Mucosa of descending colon (tissue), 3 donors: ENCODE results near the gene GINS1. TPM values are rescaled to one million over a fixed set of nuclear protein-coding genes. Genes with fewer than 3 reads are reported as not detected.

Experiments used
- ATAC-seq: fragments of 200-7000 bp; cut with Tn5 transposase; one replicate; pipeline ENCODE4 v1.9.1; 2020; ENCODE audit warnings: mild to moderate bottlenecking, moderate library complexity
- DNase-seq, 3 donors: peaks; one replicate each; pipeline ENCODE4 v3.0.0-alpha.2; 2020
- H3K36me3 ChIP-seq: fragments of 200-600 bp; one replicate; pipeline ENCODE4 v1.8.0; 2021; ENCODE audit warnings: low read depth, mild to moderate bottlenecking
- H3K4me1 ChIP-seq: fragments of 200-600 bp; one replicate; pipeline ENCODE4 v1.8.0; 2021; ENCODE audit warnings: low read depth, mild to moderate bottlenecking
- H3K4me3 ChIP-seq: fragments of 200-600 bp; one replicate; pipeline ENCODE4 v1.8.0; 2021; ENCODE audit warnings: mild to moderate bottlenecking
- H3K9me3 ChIP-seq: fragments of 200-600 bp; one replicate; pipeline ENCODE4 v1.8.0; 2021; ENCODE audit warnings: mild to moderate bottlenecking
- CTCF ChIP-seq: fragments of 200-600 bp; IDR thresholded peaks from one replicate; pipeline ENCODE4 v1.8.0; 2022; ENCODE audit warnings: antibody characterized with exemption, mild to moderate bottlenecking
- intact Hi-C, 2 donors: fragments of 100-400 bp; cut with DNase I in 1 of 2; cut with micrococcal nuclease in 1 of 2; formaldehyde crosslinking; loops; one replicate each; pipeline versions ENCODE4 v1.11.0 to v1.11.1; 2022; cut with DNase I, micrococcal nuclease
- total RNA-seq, 3 donors: library from RNA; stranded (reverse); fragmentation: NEBNext Ultra II Directional in 2 of 3; extraction: Animal tissue kit (Norgen Biotek cat#: 25700) in 2 of 3; gene quantifications; one replicate each; pipeline versions ENCODE4 v1.2.1 to v1.2.4, GENCODE V29; 2021 to 2023
- donor health status: DM: no; HTN: no; CAD: no; lungs with moderate emphysema.
- donor health status: DM: no; HTN: no; CAD: no.
- donor health status: DM: no; HTN: yes; CAD: no.

The GINS1 gene
- total RNA-seq, 3 donors from 2014 or later: 1.8 to 8.6 (median 1.9) TPM

GRCh38 chr20:25483431-25484132 is 76.1 kb downstream of the GINS1 start:
- H3K4me3 ChIP-seq: no peak overlapping the region
- ATAC-seq: no peak
- intact Hi-C loops: no loop called here
- DNase-seq: no peak
- H3K4me1 ChIP-seq: no peaks in the 10 kb centered on the region
- H3K9me3 ChIP-seq: no peaks in the 10 kb centered on the region
- no peaks in the 10 kb centered on the region for H3K36me3 ChIP-seq
- TF ChIP-seq CTCF: no peak

- H3K36me3 ChIP-seq: no peaks in the 10 kb centered on the region
- no peak for TF ChIP-seq CTCF
- ATAC-seq (no peak), DNase-seq (no peak)
- H3K9me3 ChIP-seq: no peaks in the 10 kb centered on the region
- intact Hi-C loops: no loop called here
- no peaks in the 10 kb centered on the region for H3K4me1 ChIP-seq
- H3K4me3 ChIP-seq: no peak overlapping the region
Measured at GRCh38 chr20:25484224-25484846, 76.9 kb downstream of the GINS1 start.

GRCh38 chr20:25484911-25485511 is 77.5 kb downstream of the GINS1 start:
- ATAC-seq: no peak
- Histone ChIP-seq H3K36me3 (no peaks in the 10 kb centered on the region), H3K4me1 (no peaks in the 10 kb centered on the region), H3K9me3 (no peaks in the 10 kb centered on the region), H3K4me3 (no peak overlapping the region)
- intact Hi-C loops: no loop called here
- no peak for TF ChIP-seq CTCF
- no peak for DNase-seq

GRCh38 chr20:25485872-25486271 is 78.4 kb downstream of the GINS1 start:
- ATAC-seq: no peak
- no peak for TF ChIP-seq CTCF
- DNase-seq: no peak
- intact Hi-C loops: no loop called here
- Histone ChIP-seq H3K4me1 (no peaks in the 10 kb centered on the region), H3K36me3 (no peaks in the 10 kb centered on the region), H3K9me3 (no peaks in the 10 kb centered on the region), H3K4me3 (no peak overlapping the region)

- DNase-seq: no peak
- Histone ChIP-seq H3K9me3 (no peaks in the 10 kb centered on the region), H3K4me1 (no peaks in the 10 kb centered on the region), H3K4me3 (no peak overlapping the region), H3K36me3 (no peaks in the 10 kb centered on the region)
- intact Hi-C loops: no loop called here
- no peak for TF ChIP-seq CTCF
- ATAC-seq: no peak
Measured at GRCh38 chr20:25486377-25486776, 78.9 kb downstream of the GINS1 start.
